H1 (cell line): ENCODE data around the gene GDPGP1.
"Not testable (repeated sequence)": the region's sequence is repeated elsewhere in the genome, so short reads cannot be mapped to it uniquely, and the experiment has no call there.

Source experiments
- CTCF ChIP-seq, 3 experiments: IDR thresholded peaks; 1 replicate in 2 of 3; 2 replicates in 1 of 3; pipeline versions ENCODE4 v1.5.1 to v1.6.1; 2011; ENCODE audit warnings: low read length in 3 of 3, mild to moderate bottlenecking in 3 of 3, inconsistent platforms in 2 of 3, low read depth in 1 of 3, moderate library complexity in 1 of 3; ENCODE audit not compliant: insufficient read depth in 1 of 3; ENCODE audit errors: control extremely low read depth in 1 of 3
- USF2 ChIP-seq: IDR thresholded peaks from 2 replicates; pipeline ENCODE4 v1.6.1; 2011; ENCODE audit warnings: low read length, improper control_type of control experiment

GRCh38 chr15:90293040-90293810 is 59.2 kb downstream of the GDPGP1 start:
- not testable (repeated sequence) for TF ChIP-seq USF2
- peak; percentile 81 to 95 (median 94) for TF ChIP-seq CTCF (IDR thresholded peaks at IDR 0.05; ENCODE audit: control extremely low read depth in 1 of 3, insufficient read depth in 1 of 3, low read depth in 1 of 3, low read length in 3 of 3)
